Measurements from ENCODE around the gene TNKS1BP1. TPM values are rescaled to one million over a fixed set of nuclear protein-coding genes. Genes with fewer than 3 reads are reported as not detected.
A peak's percentile ranks its signal among the peaks of the same experiment; 100 is the strongest.

The TNKS1BP1 gene
- total RNA-seq, 2 experiments from 2014 or later, result 12.9 to 13.2 TPM

GRCh38 chr11:57336111-57336666 is 11.4 kb upstream of the TNKS1BP1 start:
- no peaks in the 10 kb centered on the region for H3K9me3 ChIP-seq (ENCODE audit: control insufficient read depth in 1 of 2, insufficient read depth in 1 of 2, low read length in 2 of 2)
- no peaks in the 10 kb centered on the region for H3K27me3 ChIP-seq (ENCODE audit: control insufficient read depth in 1 of 2, insufficient read depth in 2 of 2, low read length in 2 of 2)
- ChIA-PET CTCF (interaction anchor here (1.5 kb wide), 1 partner anchor 321 kb away, joined by 3 read pairs; the partner anchor contains the start of gene CLP1), POLR2A (interaction anchor here (0.6 to 5.2 kb wide), 6 partner anchors 11 to 1242 kb away, joined by 3 to 107 read pairs (median 4); partner anchors contain the start of genes SELENOH and TNKS1BP1)
- peak overlapping the region; percentile 80 for H3K4me3 ChIP-seq (ENCODE audit: low read length)
- H3K9me3 Mint-ChIP-seq, result no peaks in the 10 kb centered on the region
- H3K27me3 Mint-ChIP-seq, result no peaks in the 10 kb centered on the region
- intact Hi-C loops (cut with DNase I, micrococcal nuclease), result loop anchor here (2.0 to 10.0 kb wide), 6 partner anchors 86 to 1809 kb away; partner anchors contain the start of genes FAM111A (in 1 of the 2), MED19 (in 1 of the 2), TIMM10 (in 1 of the 2) and TMX2 (in 1 of the 2)
- TF ChIP-seq CTCF (IDR thresholded peaks at IDR 0.05), result no peak
- peak overlapping the region; percentile 96 for H3K27ac Mint-ChIP-seq
- peaks cover 28% of the 10 kb centered on the region for H3K36me3 ChIP-seq (ENCODE audit: insufficient read depth, low read length)
- peaks cover 29% of the 10 kb centered on the region for H3K4me1 ChIP-seq (ENCODE audit: insufficient read depth, low read length)
- ATAC-seq (ENCODE audit: poor library complexity) (peak; percentile 35), DNase-seq (peak in 3 of 14 experiments; percentile 11 to 29 (median 26))
- peaks cover 42% of the 10 kb centered on the region for H3K36me3 Mint-ChIP-seq (ENCODE audit: low read depth)
- peaks cover 29% of the 10 kb centered on the region for H3K4me1 Mint-ChIP-seq (ENCODE audit: low read depth)
- peak overlapping the region; percentile 89 for H3K4me3 Mint-ChIP-seq
- H3K27ac ChIP-seq (ENCODE audit: low read depth in 1 of 2, low read length in 2 of 2), result peak overlapping the region; percentile 72 to 85

GRCh38 chr11:57335343-57336110 is 10.8 kb upstream of the TNKS1BP1 start, which contains the start of gene SSRP1:
TSS of gene SSRP1 (minus strand) at chr11:57335892. CDS start at chr11:57335121, 771 bp downstream.
- Mint-ChIP-seq H3K4me3 (peak within 1 kb of the TSS; percentile 89), H3K27me3 (no peaks in the 10 kb centered on the region), H3K9me3 (no peaks in the 10 kb centered on the region), H3K4me1 (ENCODE audit: low read depth) (peaks cover 33% of the 10 kb centered on the region), H3K36me3 (ENCODE audit: low read depth) (peaks cover 48% of the 10 kb centered on the region), H3K27ac (peak within 1 kb of the TSS; percentile 96)
- H3K9me3 ChIP-seq (ENCODE audit: control insufficient read depth in 1 of 2, insufficient read depth in 1 of 2, low read length in 2 of 2), result no peaks in the 10 kb centered on the region
- peaks cover 29% of the 10 kb centered on the region for H3K4me1 ChIP-seq (ENCODE audit: insufficient read depth, low read length)
- ChIA-PET CTCF (interaction anchor here (1.5 kb wide), 2 partner anchors 10 to 322 kb away, joined by 3 to 14 read pairs; partner anchors contain the start of genes CLP1 and TNKS1BP1), POLR2A (interaction anchor here (0.6 to 5.2 kb wide), 9 partner anchors 10 to 1836 kb away, joined by 3 to 107 read pairs (median 3); partner anchors contain the start of genes DTX4, SELENOH, TNKS1BP1 and UBE2L6)
- no peaks in the 10 kb centered on the region for H3K27me3 ChIP-seq (ENCODE audit: control insufficient read depth in 1 of 2, insufficient read depth in 2 of 2, low read length in 2 of 2)
- H3K36me3 ChIP-seq (ENCODE audit: insufficient read depth, low read length), result peaks cover 34% of the 10 kb centered on the region
- peak within 1 kb of the TSS; percentile 80 for H3K4me3 ChIP-seq (ENCODE audit: low read length)
- peak; percentile 97 for ATAC-seq (ENCODE audit: poor library complexity)
- H3K27ac ChIP-seq (ENCODE audit: low read depth in 1 of 2, low read length in 2 of 2), result peak within 1 kb of the TSS; percentile 72 to 85
- intact Hi-C loops (cut with DNase I, micrococcal nuclease), result loop anchor here (1.0 to 10.0 kb wide), 8 partner anchors 10 to 1809 kb away; partner anchors contain the start of genes FAM111A (in 1 of the 2), MED19 (in 1 of the 2), TIMM10 (in 1 of the 2) and TMX2 (in 1 of the 2)
- peak; percentile 77 to 95 (median 86) for DNase-seq
- no peak for TF ChIP-seq CTCF (IDR thresholded peaks at IDR 0.05)

GRCh38 chr11:57335023-57335342 is 10.2 kb upstream of the TNKS1BP1 start:
- peak overlapping the region; percentile 65 to 72 for H3K27ac ChIP-seq (ENCODE audit: low read depth in 1 of 2, low read length in 2 of 2)
- H3K36me3 ChIP-seq (ENCODE audit: insufficient read depth, low read length), result peaks cover 40% of the 10 kb centered on the region
- Mint-ChIP-seq H3K27me3 (no peaks in the 10 kb centered on the region), H3K4me3 (peak overlapping the region; percentile 89), H3K36me3 (ENCODE audit: low read depth) (peaks cover 54% of the 10 kb centered on the region), H3K4me1 (ENCODE audit: low read depth) (peaks cover 33% of the 10 kb centered on the region), H3K27ac (peak overlapping the region; percentile 96), H3K9me3 (no peaks in the 10 kb centered on the region)
- POLR2A ChIA-PET, result interaction anchor here (0.8 to 5.2 kb wide), 7 partner anchors 9 to 1837 kb away, joined by 3 to 107 read pairs (median 4); partner anchors contain the start of genes DTX4, SELENOH, TNKS1BP1 and UBE2L6
- H3K4me3 ChIP-seq (ENCODE audit: low read length), result peak overlapping the region; percentile 80
- TF ChIP-seq CTCF (IDR thresholded peaks at IDR 0.05), result no peak
- intact Hi-C loops (cut with DNase I, micrococcal nuclease), result loop anchor here (1.0 to 10.0 kb wide), 7 partner anchors 10 to 1810 kb away; partner anchors contain the start of genes FAM111A (in 1 of the 2), MED19 (in 1 of the 2), TMX2 (in 1 of the 2) and ZDHHC5 (in 1 of the 2)
- H3K9me3 ChIP-seq (ENCODE audit: control insufficient read depth in 1 of 2, insufficient read depth in 1 of 2, low read length in 2 of 2), result no peaks in the 10 kb centered on the region
- DNase-seq (no peak), ATAC-seq (ENCODE audit: poor library complexity) (no peak)
- no peaks in the 10 kb centered on the region for H3K27me3 ChIP-seq (ENCODE audit: control insufficient read depth in 1 of 2, insufficient read depth in 2 of 2, low read length in 2 of 2)
- CTCF ChIA-PET, result interaction anchor here (1.5 kb wide), 2 partner anchors 9 to 322 kb away, joined by 3 to 14 read pairs; partner anchors contain the start of genes CLP1 and TNKS1BP1
- H3K4me1 ChIP-seq (ENCODE audit: insufficient read depth, low read length), result peaks cover 29% of the 10 kb centered on the region

All from CD4-positive, alpha-beta T cell (primary cell).